HFFc6 (cell line): ENCODE measurements around the gene NTM. TPM values are rescaled to one million over a fixed set of nuclear protein-coding genes. Genes with fewer than 3 reads are reported as not detected.

Source experiments
- DNase-seq: peaks from one replicate; pipeline ENCODE4 v3.0.0-alpha.2; 2018
- H3K27ac Mint-ChIP-seq: 2 replicates; pipeline ENCODE4 v1.8.0; 2020; ENCODE audit warnings: mild to moderate bottlenecking, mixed read lengths
- H3K27me3 Mint-ChIP-seq: 2 replicates; pipeline ENCODE4 v1.8.0; 2021; ENCODE audit warnings: mild to moderate bottlenecking, moderate library complexity, mixed read lengths; ENCODE audit not compliant: insufficient read depth
- H3K36me3 Mint-ChIP-seq: 2 replicates; pipeline ENCODE4 v1.8.0; 2021; ENCODE audit warnings: low read depth, mixed read lengths
- H3K4me1 Mint-ChIP-seq: 2 replicates; pipeline ENCODE4 v1.8.0; 2020; ENCODE audit warnings: low read depth, mixed read lengths
- H3K4me3 Mint-ChIP-seq: 2 replicates; pipeline ENCODE4 v1.8.0; 2020; ENCODE audit warnings: mild to moderate bottlenecking, moderate library complexity, mixed read lengths
- H3K9me3 Mint-ChIP-seq: 2 replicates; pipeline ENCODE4 v1.8.0; 2020; ENCODE audit warnings: mild to moderate bottlenecking, mixed read lengths
- total RNA-seq, 6 experiments: library from RNA; stranded (reverse); fragmentation: NEBNext Ultra II Directional; extraction: Animal tissue kit (Norgen Biotek cat#: 25700); gene quantifications; 2 replicates in 1 of 6; 3 replicates in 5 of 6; pipeline ENCODE4 v1.2.3, GENCODE V29; 2021
- TF ChIP-seq, protein P1 (sequence below): fragments of 200-600 bp; sonication (generic); IDR thresholded peaks from 2 replicates; pipeline ENCODE4 v1.5.0; 2021; ENCODE audit warnings: antibody characterized with exemption, mild to moderate bottlenecking

NTM gene
- total RNA-seq, 6 experiments from 2014 or later: 18.3 to 23.6 (median 21.7) TPM

DNA sequence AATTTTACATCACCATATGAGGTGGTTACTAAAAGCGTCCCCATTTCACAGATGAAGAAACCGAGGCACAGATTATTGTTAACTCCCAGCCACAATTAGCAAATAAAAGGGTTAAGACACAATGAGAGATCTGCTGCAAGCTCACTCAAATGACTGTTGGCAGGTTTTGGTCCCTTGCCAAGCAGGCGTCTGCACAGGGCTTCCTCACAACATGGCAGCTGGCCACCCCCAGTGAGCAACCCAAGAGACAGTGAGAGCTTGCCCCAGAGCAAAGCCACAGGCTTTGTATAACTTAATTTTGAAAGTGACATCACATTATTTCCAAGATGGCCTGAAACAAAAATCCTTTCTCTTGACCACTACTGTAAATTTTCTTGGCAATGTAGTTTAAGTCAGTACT lies 217.6 kb downstream of the NTM start:
- H3K4me3 Mint-ChIP-seq: no peak overlapping the region
- peaks cover 28% of the 10 kb centered on the region for H3K27me3 Mint-ChIP-seq
- no peaks in the 10 kb centered on the region for H3K36me3 Mint-ChIP-seq
- TF ChIP-seq, protein P1, sequence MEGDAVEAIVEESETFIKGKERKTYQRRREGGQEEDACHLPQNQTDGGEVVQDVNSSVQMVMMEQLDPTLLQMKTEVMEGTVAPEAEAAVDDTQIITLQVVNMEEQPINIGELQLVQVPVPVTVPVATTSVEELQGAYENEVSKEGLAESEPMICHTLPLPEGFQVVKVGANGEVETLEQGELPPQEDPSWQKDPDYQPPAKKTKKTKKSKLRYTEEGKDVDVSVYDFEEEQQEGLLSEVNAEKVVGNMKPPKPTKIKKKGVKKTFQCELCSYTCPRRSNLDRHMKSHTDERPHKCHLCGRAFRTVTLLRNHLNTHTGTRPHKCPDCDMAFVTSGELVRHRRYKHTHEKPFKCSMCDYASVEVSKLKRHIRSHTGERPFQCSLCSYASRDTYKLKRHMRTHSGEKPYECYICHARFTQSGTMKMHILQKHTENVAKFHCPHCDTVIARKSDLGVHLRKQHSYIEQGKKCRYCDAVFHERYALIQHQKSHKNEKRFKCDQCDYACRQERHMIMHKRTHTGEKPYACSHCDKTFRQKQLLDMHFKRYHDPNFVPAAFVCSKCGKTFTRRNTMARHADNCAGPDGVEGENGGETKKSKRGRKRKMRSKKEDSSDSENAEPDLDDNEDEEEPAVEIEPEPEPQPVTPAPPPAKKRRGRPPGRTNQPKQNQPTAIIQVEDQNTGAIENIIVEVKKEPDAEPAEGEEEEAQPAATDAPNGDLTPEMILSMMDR: no peak
- H3K4me1 Mint-ChIP-seq: peaks cover 13% of the 10 kb centered on the region; the same call in 1 of the 2 replicates
- no peaks in the 10 kb centered on the region for H3K9me3 Mint-ChIP-seq
- no peak for DNase-seq
- H3K27ac Mint-ChIP-seq: no peak overlapping the region

- no peaks in the 10 kb centered on the region for H3K36me3 Mint-ChIP-seq
These were observed 220.6 kb downstream of the NTM start for GRCh38 chr11:131591051-131591461.

GRCh38 chr11:131592152-131592551 lies 221.7 kb downstream of the NTM start:
- Mint-ChIP-seq H3K27ac (no peak overlapping the region), H3K9me3 (no peaks in the 10 kb centered on the region), H3K36me3 (no peaks in the 10 kb centered on the region), H3K4me3 (no peak overlapping the region), H3K27me3 (peaks cover 33% of the 10 kb centered on the region), H3K4me1 (peaks cover 8% of the 10 kb centered on the region; the same call in 1 of the 2 replicates)
- DNase-seq: no peak
- TF ChIP-seq, protein P1: no peak

More at GRCh38 chr11:131591051-131591461, 220.6 kb downstream of the NTM start:
- Mint-ChIP-seq H3K27me3 (peaks cover 24% of the 10 kb centered on the region), H3K4me3 (no peak overlapping the region), H3K27ac (no peak overlapping the region), H3K9me3 (no peaks in the 10 kb centered on the region), H3K4me1 (peaks cover 8% of the 10 kb centered on the region; the same call in 1 of the 2 replicates)
- DNase-seq: no peak
- TF ChIP-seq, protein P1: no peak

DNA sequence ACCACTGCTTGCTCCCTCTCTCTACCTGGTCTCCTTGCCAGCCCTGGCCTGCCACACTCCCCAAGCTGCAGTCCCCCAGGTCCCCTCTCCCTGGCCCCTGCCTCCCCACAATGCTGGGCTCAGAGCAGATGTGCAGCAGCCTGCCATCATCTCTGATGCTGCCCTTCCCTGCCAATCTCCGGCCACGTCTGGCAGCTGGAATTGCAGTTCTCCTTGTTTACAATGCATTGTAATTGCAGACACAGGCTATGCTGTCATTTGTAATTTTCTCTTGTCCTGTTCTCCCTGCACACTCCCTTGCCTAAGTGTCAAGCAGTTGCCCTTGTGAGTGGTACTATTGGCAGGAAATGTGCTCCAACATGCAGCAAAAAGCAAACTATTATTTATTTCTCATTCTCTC lies 222.3 kb downstream of the NTM start:
- Mint-ChIP-seq H3K4me3 (no peak overlapping the region), H3K4me1 (peaks cover 8% of the 10 kb centered on the region; the same call in 1 of the 2 replicates), H3K27me3 (peaks cover 36% of the 10 kb centered on the region), H3K9me3 (no peaks in the 10 kb centered on the region), H3K27ac (no peak overlapping the region), H3K36me3 (no peaks in the 10 kb centered on the region)
- TF ChIP-seq, protein P1: no peak
- DNase-seq: no peak

- Mint-ChIP-seq H3K9me3 (no peaks in the 10 kb centered on the region), H3K36me3 (no peaks in the 10 kb centered on the region), H3K27me3 (peaks cover 36% of the 10 kb centered on the region)
These were observed 222.9 kb downstream of the NTM start for GRCh38 chr11:131593301-131593700.

More at GRCh38 chr11:131593301-131593700, 222.9 kb downstream of the NTM start:
- TF ChIP-seq, protein P1: no peak
- no peak overlapping the region for H3K27ac Mint-ChIP-seq
- H3K4me3 Mint-ChIP-seq: no peak overlapping the region
- no peak for DNase-seq
- peaks cover 8% of the 10 kb centered on the region; the same call in 1 of the 2 replicates for H3K4me1 Mint-ChIP-seq
